GM18951 (cell line): ENCODE data around the gene RPSA.

Source experiments
- POLR2A ChIP-seq: IDR thresholded peaks from 4 replicates; pipeline ENCODE4 v1.6.1; 2011; ENCODE audit warnings: mild to moderate bottlenecking; ENCODE audit not compliant: insufficient read length, insufficient read depth; ENCODE audit errors: extremely low read depth
- in situ Hi-C: fragments of 300-500 bp; cut with MboI; formaldehyde crosslinking; loops from one replicate; pipeline ENCODE4 v1.12.0; 2022; ENCODE audit warnings: low sequenced_read_pairs, mixed read lengths, inconsistent platforms; ENCODE audit not compliant: unreplicated experiment

RPSA gene

DNA sequence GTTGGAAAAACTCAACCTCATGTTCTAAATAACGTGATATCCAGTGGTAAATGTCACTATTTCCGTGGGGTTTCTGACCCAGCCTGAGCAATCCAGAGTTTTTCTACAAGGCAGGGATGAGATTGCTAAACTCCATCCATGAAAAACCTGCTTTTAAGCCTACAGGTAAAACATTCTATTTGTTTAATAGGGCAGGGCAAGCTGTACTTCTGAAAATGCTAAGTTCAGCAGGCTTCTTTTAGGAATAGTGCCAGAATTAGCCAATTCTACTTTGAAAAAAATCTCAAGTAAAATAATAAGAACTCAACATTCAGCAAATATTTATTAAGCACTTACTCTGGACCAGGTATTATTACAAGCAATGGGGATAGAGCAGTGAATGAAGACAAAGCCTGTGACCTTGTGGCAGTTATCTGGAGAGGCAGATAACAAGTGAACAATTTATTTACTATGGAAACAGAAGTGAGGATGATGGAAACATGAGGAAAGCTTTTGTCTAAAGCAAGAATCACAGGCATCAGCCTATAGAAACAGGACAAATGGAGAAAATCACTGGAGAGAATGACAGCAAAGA lies 13.3 kb downstream of the RPSA start:
- no peak for TF ChIP-seq POLR2A
- in situ Hi-C loops: no loop called here

DNA sequence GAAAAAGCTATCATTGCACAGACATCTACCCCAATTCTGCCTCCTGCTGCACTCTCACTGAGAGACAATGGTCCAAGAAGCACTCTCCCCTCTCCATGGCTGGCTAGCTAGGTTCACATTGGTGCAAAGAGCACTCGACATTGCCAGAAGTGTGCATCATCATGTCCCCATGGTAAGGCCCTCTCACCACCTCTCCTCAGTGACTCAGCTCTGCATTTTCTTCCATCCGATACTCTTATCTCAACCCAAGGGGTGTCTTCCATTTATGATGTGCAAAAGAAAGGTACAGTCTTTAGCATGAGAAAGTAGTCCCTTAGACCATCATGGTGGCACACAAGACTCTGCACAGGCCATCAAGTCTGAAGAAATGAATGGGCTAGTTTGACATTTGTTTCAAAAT lies 14.0 kb downstream of the RPSA start:
- TF ChIP-seq POLR2A: no peak
- in situ Hi-C loops: no loop called here

DNA sequence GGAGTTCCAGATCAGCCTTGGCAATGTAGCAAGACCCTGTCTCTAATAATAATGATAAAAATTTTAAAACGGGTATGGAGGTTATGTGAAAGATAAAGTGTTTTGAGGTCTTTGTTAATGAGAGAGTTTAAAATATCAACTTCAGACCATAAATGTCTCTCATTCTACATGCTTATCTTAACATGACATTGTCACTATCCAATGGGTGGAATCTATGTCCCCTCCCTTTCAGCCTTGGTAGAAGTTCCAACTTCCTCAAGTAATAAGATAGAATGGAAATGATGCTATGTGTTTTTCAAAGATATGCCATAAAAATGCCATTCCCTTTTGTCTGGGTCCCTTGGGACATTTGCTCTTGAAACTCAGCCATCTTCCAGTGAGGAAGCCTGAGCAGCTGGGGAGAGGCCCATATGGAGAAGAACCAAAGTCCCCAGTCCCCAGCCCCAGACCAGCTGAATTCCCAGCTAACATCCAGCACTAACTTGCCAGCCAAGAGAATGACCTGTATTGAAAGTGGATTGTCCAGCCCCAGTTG lies 17.0 kb downstream of the RPSA start:
- in situ Hi-C loops: no loop called here
- TF ChIP-seq POLR2A: no peak

DNA sequence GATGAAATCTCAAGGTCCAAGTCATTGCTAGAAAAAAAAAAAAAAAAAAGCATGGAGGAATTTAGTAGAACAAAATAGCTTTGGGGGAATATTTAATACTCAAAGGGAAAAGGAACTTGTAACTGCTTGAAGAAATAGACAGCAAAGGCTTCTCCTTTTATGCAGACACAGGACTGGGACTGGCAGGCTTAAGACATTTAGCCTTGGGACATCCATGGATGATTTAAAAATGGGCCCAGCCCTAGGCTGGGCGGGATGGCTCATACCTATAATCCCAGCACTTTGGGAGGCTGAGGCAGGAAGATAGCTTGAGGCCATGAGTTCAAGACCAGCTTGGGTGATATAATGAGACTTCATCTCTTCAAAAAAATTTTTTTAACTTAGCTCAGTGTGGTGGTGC lies 19.8 kb downstream of the RPSA start:
- no peak for TF ChIP-seq POLR2A
- in situ Hi-C loops: no loop called here

DNA sequence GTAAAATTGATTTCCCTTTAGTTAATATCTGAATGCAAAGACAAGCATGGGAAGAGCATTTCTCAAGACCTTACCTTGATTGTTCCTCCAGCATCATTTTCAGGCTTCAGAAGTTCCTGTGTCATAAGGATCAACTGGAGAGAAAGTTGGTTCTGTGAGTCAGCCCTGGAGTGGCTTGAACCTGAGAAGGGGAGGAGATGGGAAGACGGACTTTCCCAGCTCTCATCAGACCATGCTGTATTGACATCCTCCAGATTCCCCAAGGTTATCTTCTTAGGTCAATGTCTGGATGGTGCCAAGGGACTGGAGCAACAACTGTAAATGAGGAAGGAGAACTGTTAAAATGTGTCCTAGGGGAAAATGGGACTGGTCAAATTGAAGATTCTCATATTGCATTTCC lies 21.0 kb downstream of the RPSA start:
- no peak for TF ChIP-seq POLR2A
- in situ Hi-C loops: no loop called here

DNA sequence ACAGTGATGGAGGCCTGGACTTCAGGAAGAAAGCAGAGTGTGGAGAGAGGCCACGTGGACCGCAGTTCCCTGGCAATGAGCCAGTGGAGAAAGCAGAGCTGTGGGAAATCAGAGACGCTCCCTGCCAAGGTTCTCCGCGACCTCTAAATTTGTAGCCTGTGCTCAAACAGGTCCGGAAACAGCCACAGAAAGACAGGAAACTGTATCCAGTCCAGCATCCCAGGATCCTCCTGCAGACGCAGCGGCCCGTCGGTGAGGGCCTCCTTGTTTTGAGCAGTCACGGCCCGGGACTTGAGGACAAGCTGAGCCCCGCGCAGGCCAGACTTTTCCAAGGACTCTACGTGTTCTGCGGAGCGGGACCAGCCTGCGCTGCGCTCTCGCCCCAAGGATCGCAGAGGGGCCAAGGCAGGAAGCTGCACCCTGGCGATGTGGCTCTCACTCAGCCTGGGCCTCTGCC lies 22.3 kb downstream of the RPSA start:
- in situ Hi-C loops: no loop called here

DNA sequence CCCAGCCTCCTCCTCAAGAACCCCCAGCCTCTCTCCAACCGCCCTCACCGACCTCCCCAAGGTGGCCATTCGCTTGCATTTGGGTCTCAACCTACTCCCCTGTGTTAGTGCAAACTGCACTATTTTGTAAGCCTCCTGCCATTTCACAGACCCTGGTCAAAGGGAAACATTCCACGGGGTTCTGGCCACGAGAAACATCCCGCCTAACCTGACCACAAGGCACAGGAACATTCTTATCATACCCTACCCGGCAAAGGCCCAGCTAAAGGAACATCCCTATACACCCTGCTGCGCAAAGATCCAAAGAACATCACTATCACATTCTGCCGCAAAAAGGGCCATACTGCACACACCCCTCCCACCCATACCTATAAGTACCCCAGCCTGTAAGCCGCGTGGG lies 22.9 kb downstream of the RPSA start:
- in situ Hi-C loops: no loop called here

More for the DNA sequence above, 22.3 kb downstream of the RPSA start:
- no peak for TF ChIP-seq POLR2A

DNA sequence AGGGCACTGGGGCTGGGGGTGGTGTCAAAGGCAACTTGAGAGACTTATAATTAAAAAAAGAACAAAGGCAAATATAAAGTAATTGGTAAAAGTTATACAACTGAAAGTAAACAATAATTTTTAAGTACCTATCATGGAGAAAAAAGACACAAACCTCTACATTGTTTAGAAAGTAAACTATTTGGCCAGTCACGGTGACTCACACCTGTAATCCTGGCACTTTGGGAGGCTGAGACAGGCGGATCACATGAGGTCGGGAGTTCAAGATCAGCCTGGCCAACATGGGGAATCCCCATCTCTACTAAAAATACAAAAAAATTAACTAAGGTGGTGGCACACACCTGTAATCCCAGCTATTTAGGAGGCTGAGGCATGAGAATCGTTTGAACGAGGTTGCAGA lies 25.8 kb downstream of the RPSA start:
- in situ Hi-C loops: no loop called here
- no peak for TF ChIP-seq POLR2A

More for the DNA sequence above, 22.9 kb downstream of the RPSA start:
- no peak for TF ChIP-seq POLR2A

DNA sequence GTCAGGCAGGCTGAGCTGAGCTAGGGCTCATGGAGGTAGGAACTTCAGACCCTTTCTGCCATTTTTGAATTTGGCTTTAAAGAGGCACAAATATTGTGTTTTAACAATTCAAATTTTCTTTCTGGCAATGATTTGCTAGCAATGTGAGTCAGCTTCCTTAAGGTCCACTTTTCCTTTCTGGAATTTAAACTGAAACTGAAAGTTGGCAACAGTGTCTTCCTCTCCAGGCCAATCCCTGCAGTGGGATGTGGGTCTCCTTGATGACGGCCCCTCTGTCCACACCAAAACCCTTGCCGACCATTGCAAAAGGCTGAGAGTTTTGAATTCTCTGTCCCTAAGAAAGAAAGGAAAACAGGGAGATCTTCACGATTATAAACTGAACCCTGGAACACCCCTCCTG lies 27.1 kb downstream of the RPSA start:
- in situ Hi-C loops: no loop called here
- no peak for TF ChIP-seq POLR2A

DNA sequence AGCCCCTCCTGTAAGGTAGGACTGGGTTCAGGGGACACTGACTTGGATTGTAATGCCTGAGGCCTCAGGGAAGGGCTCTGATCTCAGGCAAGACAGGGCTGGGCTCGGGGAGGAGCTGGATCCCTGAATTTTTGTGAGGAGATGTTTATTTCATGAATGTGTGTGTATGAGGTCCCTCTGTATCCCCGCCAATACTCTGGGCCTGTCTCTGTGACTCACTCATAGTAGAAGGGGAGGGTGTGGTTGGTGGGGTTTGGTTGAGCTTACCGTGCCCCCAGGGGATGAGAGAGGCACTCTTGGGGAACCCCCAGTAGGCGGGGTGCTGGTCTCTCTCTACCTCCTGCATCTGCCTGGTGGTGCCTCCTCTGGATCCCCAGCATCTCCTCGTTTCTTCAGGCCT lies 28.1 kb downstream of the RPSA start:
- TF ChIP-seq POLR2A: no peak
- in situ Hi-C loops: no loop called here

DNA sequence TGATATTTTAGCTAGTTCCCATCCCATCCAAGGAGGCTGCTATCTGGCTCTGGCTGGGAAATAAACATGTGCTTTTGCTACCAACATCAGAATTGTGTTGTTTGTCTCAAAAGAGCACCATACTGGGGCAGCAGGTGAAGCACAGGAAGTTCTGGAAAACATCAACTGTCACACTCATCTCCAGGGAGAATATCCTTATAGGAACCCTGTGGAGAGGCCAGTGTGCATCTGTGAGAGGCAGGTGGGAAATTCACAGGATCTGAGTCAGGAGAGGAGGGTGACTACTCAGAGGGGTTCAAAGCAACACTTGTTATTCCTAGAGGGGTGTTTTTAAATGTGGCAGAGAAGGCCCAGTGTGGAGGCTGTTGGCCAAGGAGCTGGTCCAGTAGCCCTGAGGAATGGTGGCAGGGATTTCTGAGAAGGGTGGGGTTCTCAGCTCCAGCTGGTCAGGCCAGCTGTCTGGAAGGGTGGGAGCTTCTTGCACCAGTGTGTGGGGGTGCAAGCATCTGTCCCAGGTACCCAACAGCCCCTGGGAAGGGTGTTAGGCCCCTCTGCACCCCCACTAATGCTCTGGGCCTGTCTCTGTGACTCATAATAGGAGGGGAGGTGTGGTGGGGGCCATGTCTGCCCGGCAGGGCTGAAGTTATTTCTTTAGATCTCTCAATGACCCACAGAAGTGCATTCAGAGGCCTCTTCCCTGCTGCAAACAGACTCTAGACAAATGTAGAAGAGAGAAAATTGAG lies 28.7 kb downstream of the RPSA start:
- TF ChIP-seq POLR2A: no peak

DNA sequence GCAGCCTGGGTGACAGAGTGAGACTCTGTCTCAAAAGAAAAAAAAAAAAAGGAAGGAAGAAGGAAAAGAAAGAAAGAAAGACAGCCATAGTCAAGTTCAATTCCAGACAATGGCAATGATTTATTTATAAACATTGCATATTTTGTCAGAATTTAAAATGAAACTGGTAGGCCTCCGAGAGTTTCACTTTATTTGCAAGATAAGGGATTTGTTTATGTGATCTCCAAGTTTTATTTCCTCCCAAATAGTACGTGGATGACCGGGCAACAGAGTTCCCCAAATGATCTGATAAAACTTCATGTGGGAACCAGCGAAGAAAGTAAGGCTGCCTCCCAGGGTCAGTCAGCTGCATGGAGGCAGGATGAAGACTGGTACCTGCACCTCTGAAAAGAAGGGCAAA lies 32.4 kb downstream of the RPSA start:
- in situ Hi-C loops: no loop called here
- TF ChIP-seq POLR2A: no peak

More for the DNA sequence above, 28.7 kb downstream of the RPSA start:
- in situ Hi-C loops: no loop called here

DNA sequence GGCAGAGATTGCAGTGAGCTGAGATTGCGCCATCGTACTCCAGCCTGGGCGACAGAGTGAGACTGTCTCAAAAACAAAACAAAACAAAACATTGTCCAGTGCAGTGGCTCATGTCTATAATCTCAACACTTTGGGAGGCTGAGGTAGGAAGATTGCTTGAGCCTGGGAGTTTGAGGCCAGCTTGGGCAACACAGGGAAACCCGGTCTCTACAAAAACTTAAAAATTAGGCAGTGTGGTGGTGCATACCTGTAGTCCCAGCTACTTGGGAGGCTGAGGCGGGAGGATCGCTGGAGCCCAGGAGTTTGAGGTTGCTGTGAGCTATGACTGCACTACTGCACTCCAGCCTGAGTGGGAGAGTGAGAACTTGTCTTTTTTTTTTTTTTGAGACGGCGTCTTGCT lies 33.8 kb downstream of the RPSA start:
- no peak for TF ChIP-seq POLR2A
- in situ Hi-C loops: no loop called here

DNA sequence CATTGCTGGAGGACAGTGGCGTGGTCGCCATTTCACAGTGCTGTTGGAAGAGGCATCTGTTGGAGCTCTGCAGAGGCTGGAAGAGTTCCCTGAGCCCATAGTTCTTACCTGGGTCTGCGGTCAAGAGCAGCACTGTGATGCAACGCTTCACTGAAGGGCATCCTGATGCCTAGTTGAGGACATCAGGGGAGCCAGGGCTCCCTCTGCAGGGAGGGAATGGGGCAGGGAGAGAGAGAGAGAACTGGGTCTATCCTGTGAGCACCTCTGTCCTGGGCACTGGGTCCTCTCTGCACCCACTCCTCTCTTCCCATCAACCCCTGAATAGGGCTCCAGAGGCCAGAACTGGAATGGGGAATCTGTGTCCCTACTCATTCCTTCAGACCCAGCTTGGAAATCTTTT lies 37.0 kb downstream of the RPSA start:
- in situ Hi-C loops: no loop called here
- TF ChIP-seq POLR2A: no peak
